COLO829 (cell line): ENCODE measurements around the gene ACSL6.

Experiments used
- DNase-seq: peaks from one replicate; pipeline ENCODE4 v3.0.0; 2012; ENCODE audit warnings: low spot score

Gene ACSL6

DNA sequence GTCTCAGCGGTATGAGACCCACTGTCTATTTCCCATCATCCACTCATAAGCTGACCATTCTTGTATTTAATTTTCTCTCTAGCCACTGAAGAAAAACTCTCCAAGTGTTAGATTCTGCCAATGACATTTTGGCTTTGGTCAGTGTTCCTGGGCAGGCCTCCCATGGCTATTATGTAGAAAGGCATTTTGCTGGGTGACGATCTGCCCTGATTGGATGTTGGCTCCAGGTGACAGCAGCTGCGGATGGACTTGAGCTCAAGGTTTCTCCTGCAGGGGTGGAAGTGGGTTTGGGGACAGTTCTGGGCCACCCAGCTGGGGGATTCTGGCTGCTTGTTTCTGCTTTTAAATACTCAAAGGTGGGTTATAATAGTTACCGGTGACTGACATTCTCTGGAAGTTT lies 31.6 kb downstream of the ACSL6 start:
- no peak for DNase-seq

DNA sequence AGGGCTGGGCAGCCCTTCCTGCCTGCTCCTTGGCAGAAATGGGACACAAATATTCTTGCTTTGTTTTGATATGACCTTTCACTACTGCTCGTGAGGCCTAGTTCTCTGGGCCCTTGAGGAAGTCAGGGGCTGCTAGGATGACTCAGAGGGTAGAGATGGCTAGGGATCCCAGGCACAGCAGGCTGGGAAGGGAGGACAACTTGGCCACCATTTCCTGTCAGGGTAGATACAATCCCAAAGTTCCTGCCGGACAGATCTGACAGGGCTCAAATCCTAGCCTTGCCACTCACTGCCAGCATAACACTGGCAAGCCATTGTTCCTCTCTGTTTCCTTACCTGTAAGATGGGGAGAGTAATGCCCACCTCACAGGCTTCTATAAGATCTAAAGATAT lies 34.2 kb downstream of the ACSL6 start:
- DNase-seq, result no peak

DNA sequence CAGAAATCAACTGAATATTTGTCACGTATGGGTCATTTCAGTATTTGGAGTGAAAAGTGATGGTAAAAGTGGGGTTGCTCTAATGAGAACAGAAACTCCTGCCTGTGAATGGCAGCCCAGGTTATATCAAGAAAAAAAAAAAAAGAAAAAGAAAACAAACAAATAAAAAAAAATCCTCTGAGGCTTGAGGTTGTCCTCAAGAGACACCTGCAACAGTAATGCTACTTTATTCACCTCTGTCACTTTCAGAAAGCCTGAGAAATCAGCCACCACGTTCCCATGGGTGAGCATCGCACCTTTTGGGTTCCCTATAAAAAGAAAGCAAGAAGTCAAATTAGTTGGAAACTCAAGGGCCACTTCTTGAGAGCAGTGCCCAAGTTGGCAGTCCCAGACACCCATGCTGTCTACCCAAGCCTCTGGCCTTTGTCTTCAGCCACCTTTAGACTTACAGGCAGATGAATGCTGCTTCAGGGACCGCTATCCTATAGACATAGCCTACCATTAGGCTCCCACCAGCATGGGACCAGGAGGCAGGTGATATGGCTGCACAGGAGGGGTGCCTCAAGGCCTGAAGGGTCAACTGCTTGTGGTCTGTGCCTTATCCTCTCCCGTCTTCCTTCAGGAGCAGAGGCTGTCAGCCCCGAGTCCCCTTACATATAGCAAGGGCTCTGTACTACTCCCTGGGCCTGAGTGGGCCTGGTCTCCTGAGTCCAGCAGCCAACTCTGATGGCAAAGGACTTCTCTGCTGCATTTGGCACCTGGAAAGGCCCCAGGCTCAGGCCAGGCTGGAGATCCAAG lies 34.8 kb downstream of the ACSL6 start:
- DNase-seq, result no peak

GRCh38 chr5:131974956-131975726 lies 36.3 kb downstream of the ACSL6 start:
- DNase-seq, result no peak

GRCh38 chr5:131974622-131974955 lies 36.9 kb downstream of the ACSL6 start:
- DNase-seq, result no peak

GRCh38 chr5:131974016-131974415 lies 37.4 kb downstream of the ACSL6 start:
- no peak for DNase-seq

DNA sequence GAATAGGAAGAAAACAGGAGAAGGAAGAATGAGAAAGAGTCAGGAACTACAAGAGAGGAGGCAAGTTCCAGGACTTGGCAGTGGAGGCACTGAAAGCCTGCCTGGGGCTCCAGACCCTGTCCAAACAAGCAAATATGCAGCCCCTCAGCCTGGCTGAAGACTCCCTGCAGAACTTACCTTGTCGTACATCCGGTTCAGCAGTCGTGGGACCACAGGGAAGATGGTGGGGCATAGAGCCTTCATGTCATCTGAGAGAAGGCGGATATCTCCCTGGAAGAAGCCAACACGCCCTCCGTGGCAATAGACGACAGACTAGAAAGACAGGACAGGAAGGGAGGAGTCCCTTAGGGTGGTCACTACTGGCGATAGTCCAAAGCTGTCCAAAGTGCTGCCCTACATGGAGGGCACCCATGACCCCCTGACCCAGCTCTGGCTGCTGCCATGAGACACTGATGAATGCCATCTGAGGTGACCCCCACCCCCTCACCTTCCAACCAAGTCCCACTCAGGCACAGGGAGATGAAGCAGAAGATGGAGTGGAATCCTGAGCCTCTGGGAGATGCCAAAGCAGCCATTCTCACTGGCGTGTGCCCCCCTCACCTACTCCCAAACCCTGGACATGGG lies 38.3 kb downstream of the ACSL6 start:
- no peak for DNase-seq

DNA sequence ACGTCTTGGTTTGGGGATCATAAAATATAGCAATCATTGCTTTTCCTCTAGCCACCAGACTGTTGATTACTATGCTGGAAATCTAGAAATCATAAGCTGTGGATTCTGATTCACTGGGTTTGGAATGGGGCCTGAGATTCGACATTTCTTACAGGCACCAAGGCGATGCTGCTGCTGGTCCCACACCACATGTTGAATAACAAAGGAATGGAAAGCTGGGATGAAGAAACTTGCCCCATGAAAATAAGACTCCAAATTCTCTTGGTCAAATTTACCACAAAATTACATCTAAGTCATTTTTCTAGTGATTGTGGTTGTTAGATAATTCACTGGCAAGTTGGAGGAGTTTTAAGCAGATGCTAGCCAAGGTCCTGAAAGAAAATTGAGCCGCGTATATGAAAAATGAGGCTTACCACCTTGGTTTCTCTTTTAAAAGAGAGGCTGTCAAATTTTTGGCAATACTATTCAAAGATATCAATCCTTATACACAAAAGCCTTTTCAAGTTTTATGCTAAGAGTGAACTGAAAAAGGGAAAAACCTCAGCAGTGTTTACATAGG lies 43.0 kb downstream of the ACSL6 start:
- DNase-seq, result no peak

DNA sequence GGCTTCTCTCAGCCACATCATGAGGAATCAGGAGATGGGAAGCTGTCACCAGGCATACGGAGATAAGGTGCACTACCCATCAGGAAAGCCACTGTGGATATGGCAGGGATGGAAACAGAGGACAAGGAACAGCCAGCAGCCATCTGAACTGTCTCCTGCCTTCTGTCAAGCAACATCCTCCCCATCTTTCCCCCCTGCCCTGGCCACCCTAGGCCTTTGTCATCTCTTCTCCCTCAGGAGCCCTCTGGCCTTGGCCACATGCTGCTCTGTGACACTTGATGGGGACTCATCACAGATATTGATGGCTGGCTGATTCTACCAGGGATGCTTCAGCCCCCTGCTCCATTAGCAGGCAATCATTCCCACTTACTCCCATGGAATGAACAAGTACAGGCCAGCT lies 44.9 kb downstream of the ACSL6 start:
- no peak for DNase-seq

- DNase-seq, result no peak
Measured at GRCh38 chr5:131965826-131966415, 45.5 kb downstream of the ACSL6 start.

DNA sequence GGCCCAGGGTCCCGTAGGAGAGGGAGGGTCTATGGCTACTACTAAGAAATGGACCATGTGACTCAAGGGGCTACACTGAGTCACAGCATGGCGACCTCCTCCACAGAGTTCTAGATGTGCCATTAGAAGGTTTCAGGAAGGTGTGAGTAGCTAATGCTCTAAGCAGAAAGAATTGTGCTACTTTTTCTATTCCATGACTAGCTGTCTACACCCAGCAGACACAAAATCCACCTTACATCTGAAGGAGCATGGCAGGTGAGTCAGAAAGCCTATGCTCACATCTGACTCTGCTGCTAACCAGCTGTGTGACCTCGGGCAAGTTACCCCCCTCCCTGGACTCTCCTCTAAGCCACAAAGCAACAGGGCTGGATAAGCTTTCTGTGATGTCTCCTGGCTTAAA lies 51.6 kb downstream of the ACSL6 start:
- no peak for DNase-seq

DNA sequence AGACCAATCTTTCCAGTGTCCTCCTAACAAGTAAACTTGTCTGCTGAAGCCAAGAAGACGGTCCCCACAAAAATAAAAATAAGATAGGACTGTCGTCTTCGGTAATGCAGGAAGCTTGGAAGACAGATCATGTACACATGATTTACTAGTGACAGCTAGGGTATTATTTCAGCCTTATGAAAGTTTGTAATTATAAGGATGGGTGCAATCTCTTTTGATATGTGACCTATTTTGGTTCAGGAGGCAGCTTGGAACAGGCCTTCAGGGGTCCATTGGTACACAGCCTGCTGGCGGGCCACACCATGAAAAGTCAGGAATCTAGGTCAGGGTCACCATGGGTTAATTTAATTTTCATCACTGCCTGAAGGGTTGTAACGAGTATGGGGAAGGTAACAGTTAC lies 52.3 kb downstream of the ACSL6 start:
- no peak for DNase-seq

DNA sequence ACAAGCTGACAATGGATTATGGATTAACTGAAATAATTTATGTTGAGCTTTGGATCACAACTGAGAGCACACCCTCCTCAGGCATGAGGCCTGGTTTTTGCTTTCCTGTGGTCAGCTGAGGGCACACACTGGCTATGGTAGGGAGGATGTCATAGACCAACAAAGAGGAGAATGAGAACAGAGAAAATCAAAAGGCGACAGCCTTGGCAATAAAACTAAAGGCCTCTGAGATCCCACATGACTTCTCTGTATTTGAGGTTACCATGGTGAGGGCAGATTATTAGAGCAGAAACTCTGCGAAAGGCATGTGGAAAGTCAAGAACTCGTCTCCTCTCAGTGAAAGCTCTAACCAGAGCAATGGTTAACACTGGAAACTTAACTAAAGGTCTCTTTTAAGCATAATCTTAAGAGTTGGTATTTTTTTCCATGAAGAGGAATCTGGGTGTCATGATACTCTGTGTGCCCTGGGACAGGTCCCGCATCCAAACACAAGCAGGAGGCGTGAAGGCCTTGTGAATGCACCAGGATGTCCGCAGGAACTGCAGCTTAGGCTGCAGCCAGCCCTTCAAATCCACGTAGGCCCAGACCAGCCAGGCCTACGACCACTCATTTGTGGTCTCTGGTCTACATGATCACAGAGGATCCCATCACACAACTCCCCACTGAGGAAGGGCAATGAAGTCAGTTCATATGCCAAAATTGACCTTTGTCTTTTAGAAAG lies 53.6 kb downstream of the ACSL6 start:
- no peak for DNase-seq

GRCh38 chr5:131953969-131954368 lies 57.5 kb downstream of the ACSL6 start:
- no peak for DNase-seq

- DNase-seq, result no peak
Measured at GRCh38 chr5:131952301-131952857, 59.1 kb downstream of the ACSL6 start.

GRCh38 chr5:131950706-131951105 lies 60.8 kb downstream of the ACSL6 start:
- DNase-seq, result no peak

DNA sequence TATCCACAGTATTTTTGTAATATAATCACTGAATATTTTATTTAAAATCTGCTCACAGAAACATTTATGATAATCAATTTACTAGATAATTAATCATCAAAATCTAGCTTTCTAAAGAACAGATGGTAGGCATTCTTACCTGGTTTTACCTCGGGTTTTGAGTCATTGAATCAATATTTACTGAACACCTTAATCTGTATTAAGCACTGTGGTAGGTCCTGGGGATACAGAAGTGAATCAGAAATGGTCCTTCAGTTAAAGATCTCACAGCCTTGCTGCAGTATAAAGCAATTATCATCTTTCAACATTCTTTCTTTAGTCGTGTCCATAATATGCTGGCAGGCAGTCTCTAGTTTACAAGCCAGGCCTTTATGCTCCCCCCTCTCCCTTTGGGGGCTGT lies 64.0 kb downstream of the ACSL6 start:
- DNase-seq, result no peak

- DNase-seq, result no peak
Measured at GRCh38 chr5:131945551-131946168, 65.8 kb downstream of the ACSL6 start, which contains the start of gene MEIKIN. Gene MEIKIN, minus strand, starts transcription at chr5:131945663. Its CDS starts 158 bp downstream, at chr5:131945505.

DNA sequence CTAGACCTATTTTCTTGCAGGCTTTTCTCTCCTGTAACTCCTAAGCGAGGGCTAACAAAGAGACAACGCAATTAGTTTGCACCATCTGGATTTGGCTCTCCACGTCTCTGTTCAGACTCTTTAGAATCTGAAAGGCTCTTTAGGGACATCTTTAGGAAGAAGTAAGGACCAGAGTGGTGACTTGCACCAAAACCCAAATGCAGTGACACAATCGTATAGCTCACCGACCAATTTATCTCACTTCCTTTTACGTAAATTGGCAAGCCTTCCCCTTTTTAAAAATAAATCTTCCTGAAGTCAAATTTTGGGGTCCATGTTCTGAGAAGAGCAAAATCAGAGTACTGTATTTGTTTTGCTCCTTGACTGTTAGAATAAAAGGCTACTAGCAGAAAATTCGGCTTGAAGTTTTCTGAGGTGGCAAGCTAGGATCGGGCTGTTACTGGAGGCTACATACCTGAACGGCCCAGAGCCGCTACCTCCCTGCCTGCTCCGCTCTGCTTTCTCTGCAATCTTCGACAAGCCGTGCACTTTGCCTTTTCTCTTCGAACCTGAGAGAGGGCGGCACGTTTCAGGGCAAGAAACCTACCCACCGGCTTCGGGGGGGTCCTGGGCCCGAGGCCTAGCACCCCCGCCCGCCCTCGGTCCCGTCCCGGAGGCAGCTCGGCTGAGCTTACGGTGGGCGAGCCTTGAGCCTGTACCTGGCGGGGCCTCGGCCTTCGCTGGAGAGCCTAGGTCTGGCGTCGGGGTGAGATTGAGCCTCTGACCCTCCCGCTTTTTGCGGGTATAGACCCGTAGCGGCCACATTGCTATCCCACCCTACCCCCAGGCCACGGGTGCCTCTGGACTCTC lies 66.5 kb downstream of the ACSL6 start:
- DNase-seq, result no peak

DNA sequence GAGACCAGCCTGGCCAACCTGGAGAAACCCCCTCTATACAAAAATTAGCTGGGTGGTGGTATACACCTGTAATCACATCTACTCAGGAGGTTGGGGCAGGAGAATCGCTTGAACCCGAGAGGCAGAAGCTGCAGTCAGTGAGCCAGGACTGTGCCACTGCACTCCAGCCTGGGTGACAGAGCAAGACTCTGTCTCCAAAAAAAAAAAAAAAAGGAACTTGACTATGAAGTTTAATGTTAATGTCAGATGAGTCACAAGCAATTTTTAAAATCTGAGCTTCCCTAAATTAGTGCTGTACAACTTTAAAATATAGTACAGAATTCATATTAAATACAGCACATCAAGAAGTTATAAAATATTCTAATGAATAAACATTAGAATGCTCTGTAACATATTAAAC lies 67.5 kb downstream of the ACSL6 start:
- DNase-seq, result no peak
